Body of pancreas (tissue), 4 donors: ENCODE measurements around the gene MYOC.

Source experiments
- POLR2A ChIP-seq, 3 donors: fragments of 450-650 bp; IDR thresholded peaks; one replicate each; pipeline ENCODE4 v1.6.1; 2016; ENCODE audit warnings: antibody characterized with exemption in 3 of 3, mild to moderate bottlenecking in 2 of 3
- TF ChIP-seq, protein P1 (sequence below), 7 experiments: fragments of 450-650 bp in 4 of 7; fragments of 200-600 bp in 3 of 7; sonication (generic) in 3 of 7; IDR thresholded peaks; one replicate each; pipeline ENCODE4 v1.5.1; 2016 to 2019; ENCODE audit warnings: antibody characterized with exemption in 7 of 7

DNA sequence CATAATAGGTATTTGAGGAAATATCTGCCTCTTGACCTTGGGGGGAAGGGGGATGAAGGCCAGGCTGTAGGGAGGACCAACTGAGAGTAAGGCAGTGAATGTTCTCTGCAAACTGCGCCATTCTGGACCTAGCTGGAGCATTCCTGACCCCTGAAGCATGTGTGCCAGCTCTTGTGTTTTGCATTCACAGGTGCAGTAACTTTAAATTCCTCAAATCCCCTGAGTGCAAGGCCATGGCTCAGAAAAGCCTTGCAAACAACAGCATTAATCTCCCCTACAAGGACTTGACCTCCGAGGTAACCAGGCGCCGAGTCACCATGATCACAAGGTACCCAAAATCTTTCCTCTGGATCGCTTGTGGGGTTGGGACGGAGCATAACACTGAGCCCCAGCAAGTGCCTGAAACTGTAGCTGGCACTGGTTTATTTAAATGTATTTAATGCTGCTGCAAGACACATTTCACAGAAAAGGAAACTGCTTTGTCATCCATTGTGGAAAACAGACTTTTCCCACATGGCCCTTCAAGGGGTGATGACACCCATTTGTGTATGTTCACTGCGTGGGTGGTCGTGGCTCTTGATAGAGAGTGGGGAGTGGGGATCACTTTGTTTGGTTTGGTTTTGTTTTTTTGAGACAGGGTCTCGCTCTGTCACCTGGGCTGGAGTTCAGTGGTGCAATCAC is 28.7 kb downstream of the MYOC start:
- TF ChIP-seq, protein P1, sequence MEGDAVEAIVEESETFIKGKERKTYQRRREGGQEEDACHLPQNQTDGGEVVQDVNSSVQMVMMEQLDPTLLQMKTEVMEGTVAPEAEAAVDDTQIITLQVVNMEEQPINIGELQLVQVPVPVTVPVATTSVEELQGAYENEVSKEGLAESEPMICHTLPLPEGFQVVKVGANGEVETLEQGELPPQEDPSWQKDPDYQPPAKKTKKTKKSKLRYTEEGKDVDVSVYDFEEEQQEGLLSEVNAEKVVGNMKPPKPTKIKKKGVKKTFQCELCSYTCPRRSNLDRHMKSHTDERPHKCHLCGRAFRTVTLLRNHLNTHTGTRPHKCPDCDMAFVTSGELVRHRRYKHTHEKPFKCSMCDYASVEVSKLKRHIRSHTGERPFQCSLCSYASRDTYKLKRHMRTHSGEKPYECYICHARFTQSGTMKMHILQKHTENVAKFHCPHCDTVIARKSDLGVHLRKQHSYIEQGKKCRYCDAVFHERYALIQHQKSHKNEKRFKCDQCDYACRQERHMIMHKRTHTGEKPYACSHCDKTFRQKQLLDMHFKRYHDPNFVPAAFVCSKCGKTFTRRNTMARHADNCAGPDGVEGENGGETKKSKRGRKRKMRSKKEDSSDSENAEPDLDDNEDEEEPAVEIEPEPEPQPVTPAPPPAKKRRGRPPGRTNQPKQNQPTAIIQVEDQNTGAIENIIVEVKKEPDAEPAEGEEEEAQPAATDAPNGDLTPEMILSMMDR (IDR thresholded peaks at IDR 0.05), result no peak
- TF ChIP-seq POLR2A (IDR thresholded peaks at IDR 0.05), result no peak
